ENCODE data around the gene ARHGEF40. TPM values are rescaled to one million over a fixed set of nuclear protein-coding genes. Genes with fewer than 3 reads are reported as not detected.

The ARHGEF40 gene
- total RNA-seq, 3 donors from 2014 or later (not counting 1 experiment from before 2014, with no cell fraction given): 4.4 to 6.9 (median 6.0) TPM

GRCh38 chr14:21087294-21088091 lies 17.4 kb downstream of the ARHGEF40 start:
- H3K4me3 ChIP-seq (ENCODE audit: low read length): no peak overlapping the region
- no peaks in the 10 kb centered on the region for H3K9me3 ChIP-seq (ENCODE audit: control insufficient read depth, insufficient read depth, low read length)
- Mint-ChIP-seq H3K4me1 (peaks cover 17 to 19% of the 10 kb centered on the region in 2 donors), H3K4me3 (no peak overlapping the region), H3K27me3 (ENCODE audit: low read depth in 2 of 2) (peaks cover 0 to 10% of the 10 kb centered on the region in 2 donors), H3K36me3 (no peaks in the 10 kb centered on the region), H3K27ac (peak overlapping the region; percentile 66 to 76), H3K9me3 (no peaks in the 10 kb centered on the region)
- WGBS (ENCODE audit: insufficient coverage): 61% methylated on average over 19 of the region's 19 CpGs
- peak overlapping the region; percentile 65 for H3K27ac ChIP-seq (ENCODE audit: low read length)
- peaks cover 22% of the 10 kb centered on the region for H3K4me1 ChIP-seq (ENCODE audit: control insufficient read depth, insufficient read depth, low read length)
- ATAC-seq (peak; percentile 78 to 79 (median 78)), DNase-seq (peak; percentile 46 to 97)
- TF ChIP-seq CTCF (IDR thresholded peaks at IDR 0.05): no peak
- intact Hi-C loops (cut with micrococcal nuclease): loop anchor here (2.0 kb wide), 1 partner anchor 17 kb away; the partner anchor contains the start of gene ARHGEF40
- H3K36me3 ChIP-seq (ENCODE audit: control insufficient read depth, insufficient read depth, low read length): no peaks in the 10 kb centered on the region
- H3K27me3 ChIP-seq (ENCODE audit: control insufficient read depth, insufficient read depth, low read length): no peaks in the 10 kb centered on the region

DNA sequence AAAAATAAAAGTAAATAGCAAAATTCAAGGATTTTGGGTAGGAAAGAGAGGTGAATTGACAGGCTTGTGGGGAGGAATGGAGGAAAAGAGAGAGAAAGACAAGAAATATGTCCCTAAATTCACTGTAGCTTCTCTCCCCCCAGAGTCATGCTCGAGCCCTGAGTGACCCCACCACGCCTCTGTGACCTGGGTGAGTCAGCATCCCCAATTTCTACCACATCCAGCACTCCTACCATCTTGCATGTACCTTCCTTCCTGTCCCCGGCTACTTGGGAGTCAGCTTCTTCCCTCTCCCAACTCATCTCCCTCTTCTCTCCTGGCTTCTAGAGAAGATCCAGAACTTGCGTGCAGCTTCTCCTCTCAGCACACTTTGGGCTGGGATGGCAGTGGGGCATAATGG lies 18.6 kb downstream of the ARHGEF40 start:
- Mint-ChIP-seq H3K27ac (peak overlapping the region; percentile 66 to 76), H3K36me3 (no peaks in the 10 kb centered on the region), H3K4me1 (peaks cover 23 to 24% of the 10 kb centered on the region in 2 donors), H3K27me3 (ENCODE audit: low read depth in 2 of 2) (peaks cover 0 to 10% of the 10 kb centered on the region in 2 donors), H3K4me3 (no peak overlapping the region), H3K9me3 (no peaks in the 10 kb centered on the region)
- H3K4me1 ChIP-seq (ENCODE audit: control insufficient read depth, insufficient read depth, low read length): peaks cover 25% of the 10 kb centered on the region
- H3K27ac ChIP-seq (ENCODE audit: low read length): no peak overlapping the region
- no peak for ATAC-seq
- DNase-seq: peak in 1 of 2 donors; percentile 28
- H3K36me3 ChIP-seq (ENCODE audit: control insufficient read depth, insufficient read depth, low read length): no peaks in the 10 kb centered on the region
- no peaks in the 10 kb centered on the region for H3K9me3 ChIP-seq (ENCODE audit: control insufficient read depth, insufficient read depth, low read length)
- intact Hi-C loops (cut with micrococcal nuclease): no loop called here
- 86% methylated on average over 4 of the region's 4 CpGs for WGBS (ENCODE audit: insufficient coverage)
- no peak overlapping the region for H3K4me3 ChIP-seq (ENCODE audit: low read length)
- no peak for TF ChIP-seq CTCF (IDR thresholded peaks at IDR 0.05)
- H3K27me3 ChIP-seq (ENCODE audit: control insufficient read depth, insufficient read depth, low read length): no peaks in the 10 kb centered on the region

DNA sequence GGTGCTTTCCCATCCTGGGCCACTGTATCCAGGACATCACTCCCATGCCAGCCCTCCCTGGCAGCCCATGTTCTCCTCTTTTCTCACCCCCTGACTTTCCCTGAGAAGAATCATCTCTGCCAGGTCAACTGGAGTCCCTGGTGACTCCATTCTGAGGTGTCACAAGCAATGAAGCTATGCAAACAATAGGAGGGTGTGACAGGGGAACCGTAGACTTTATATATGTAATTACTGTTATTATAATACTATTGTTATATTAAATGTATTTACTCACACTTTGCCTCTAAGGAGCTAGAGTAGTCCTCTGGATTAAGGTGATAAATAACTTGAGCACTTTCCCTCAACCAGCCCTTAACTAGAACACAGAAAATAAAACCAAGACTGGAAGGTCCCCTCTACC lies 19.2 kb downstream of the ARHGEF40 start:
- TF ChIP-seq CTCF (IDR thresholded peaks at IDR 0.05): no peak
- peaks cover 23 to 24% of the 10 kb centered on the region in 2 donors for H3K4me1 Mint-ChIP-seq
- peak overlapping the region; percentile 66 to 76 for H3K27ac Mint-ChIP-seq
- ATAC-seq: no peak
- Histone ChIP-seq H3K27ac (ENCODE audit: low read length) (no peak overlapping the region), H3K4me1 (ENCODE audit: control insufficient read depth, insufficient read depth, low read length) (peaks cover 25% of the 10 kb centered on the region), H3K27me3 (ENCODE audit: control insufficient read depth, insufficient read depth, low read length) (no peaks in the 10 kb centered on the region), H3K4me3 (ENCODE audit: low read length) (no peak overlapping the region), H3K36me3 (ENCODE audit: control insufficient read depth, insufficient read depth, low read length) (no peaks in the 10 kb centered on the region), H3K9me3 (ENCODE audit: control insufficient read depth, insufficient read depth, low read length) (no peaks in the 10 kb centered on the region)
- H3K9me3 Mint-ChIP-seq: no peaks in the 10 kb centered on the region
- peak in 1 of 2 donors; percentile 14 for DNase-seq
- H3K4me3 Mint-ChIP-seq: no peak overlapping the region
- no peaks in the 10 kb centered on the region for H3K36me3 Mint-ChIP-seq
- WGBS (ENCODE audit: insufficient coverage): no CpG with 5 or more reads among the region's 1 CpG
- intact Hi-C loops (cut with micrococcal nuclease): no loop called here
- H3K27me3 Mint-ChIP-seq (ENCODE audit: low read depth in 2 of 2): peaks cover 0 to 8% of the 10 kb centered on the region in 2 donors
